Stimulated activated CD8-positive, alpha-beta memory T cell treated with anti-CD3 and anti-CD28 coated beads, Interleukin-2, amount 100 ng/mL, for 48 hours (primary cell): ENCODE results near the gene OGFOD3.

ENCODE experiments used
- DNase-seq, 2 donors: peaks; one replicate each; pipeline ENCODE4 v3.0.0-alpha.2; 2020; ENCODE audit warnings: low read depth in 2 of 2

Gene OGFOD3

DNA sequence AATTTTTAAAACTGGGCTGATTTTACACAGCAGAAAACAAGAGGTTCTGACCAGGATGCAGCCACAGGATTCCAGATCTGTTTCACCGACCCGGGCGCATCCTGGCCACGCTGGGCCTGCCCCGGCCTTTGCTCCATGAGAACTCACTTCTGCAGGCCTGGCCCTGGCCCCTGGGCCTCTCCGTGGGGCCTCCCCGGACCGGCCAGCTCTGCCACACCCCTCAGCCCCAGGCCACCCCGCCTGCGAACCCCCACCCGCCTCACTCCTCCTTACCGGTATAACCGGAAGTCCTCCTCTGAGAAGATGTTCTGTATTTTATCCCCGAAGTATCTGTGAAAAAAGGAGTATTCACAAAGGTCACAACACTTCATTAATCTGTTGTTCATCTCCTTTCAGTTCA is 13.3 kb downstream of the OGFOD3 start:
- DNase-seq, result no peak

DNA sequence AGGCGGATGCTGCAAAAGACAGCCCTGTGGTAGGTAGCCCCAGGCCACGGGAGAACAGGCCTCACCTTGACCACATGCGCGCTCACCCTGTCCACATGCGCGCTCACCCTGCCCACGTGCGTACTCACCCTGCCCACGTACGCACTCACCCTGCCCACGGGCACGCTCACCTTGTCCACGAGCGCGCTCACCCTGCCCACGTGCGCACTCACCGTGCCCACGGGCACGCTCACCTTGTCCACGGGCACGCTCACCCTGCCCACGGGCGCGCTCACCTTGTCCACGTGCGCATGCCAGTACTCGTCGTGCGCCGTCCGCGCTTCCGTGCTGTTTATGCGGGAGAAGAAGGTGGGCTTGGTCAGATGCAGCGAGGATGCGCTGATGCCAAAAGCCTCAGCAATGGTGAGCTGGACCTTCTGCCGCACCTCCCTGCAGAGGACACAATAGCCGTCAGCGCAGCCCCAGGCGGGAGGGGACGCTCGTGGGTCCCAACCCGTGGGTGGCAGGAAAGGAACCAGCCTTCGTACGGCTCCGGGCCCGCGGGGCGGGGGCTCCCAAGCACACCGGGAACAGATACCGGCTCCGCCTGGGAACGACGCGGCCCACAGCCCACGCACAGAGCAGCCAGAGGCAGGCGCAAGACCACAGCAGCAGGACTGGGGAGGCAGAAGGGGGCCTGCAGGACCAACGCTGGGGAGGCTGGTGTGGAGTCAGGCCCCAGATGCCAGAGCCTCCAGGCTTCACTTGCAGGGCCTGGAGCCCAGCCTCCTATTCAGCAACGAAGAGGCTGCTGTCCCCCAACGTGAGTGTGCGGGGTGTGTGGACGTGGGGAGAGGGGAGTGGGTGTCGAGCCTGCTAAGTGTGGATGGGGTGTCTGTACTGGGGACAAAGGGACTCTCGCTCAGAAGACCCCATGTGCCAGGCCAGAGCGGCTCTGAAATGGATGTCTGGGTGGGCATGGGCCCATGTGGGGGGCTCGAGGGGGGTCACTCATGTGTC is 14.4 kb downstream of the OGFOD3 start:
- no peak for DNase-seq

DNA sequence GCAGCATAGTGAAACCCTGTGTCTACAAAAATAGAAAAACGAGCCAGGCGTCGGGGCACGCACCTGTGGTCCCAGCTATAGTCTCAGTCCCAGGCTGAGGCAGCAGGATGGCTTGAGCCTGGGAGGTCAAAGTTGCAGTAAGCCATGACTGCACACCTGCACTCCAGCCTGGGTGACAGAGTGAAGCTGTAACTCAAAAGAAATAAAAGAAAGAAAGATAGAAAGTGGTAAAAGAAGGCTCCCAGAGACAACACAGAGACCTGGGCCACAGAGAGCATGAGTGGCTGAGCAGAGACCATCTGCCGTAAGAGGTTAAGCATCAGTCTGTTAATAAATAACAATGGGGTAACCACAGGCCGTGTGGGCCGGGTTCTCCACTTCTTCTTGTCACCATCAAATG is 15.5 kb downstream of the OGFOD3 start:
- no peak for DNase-seq

DNA sequence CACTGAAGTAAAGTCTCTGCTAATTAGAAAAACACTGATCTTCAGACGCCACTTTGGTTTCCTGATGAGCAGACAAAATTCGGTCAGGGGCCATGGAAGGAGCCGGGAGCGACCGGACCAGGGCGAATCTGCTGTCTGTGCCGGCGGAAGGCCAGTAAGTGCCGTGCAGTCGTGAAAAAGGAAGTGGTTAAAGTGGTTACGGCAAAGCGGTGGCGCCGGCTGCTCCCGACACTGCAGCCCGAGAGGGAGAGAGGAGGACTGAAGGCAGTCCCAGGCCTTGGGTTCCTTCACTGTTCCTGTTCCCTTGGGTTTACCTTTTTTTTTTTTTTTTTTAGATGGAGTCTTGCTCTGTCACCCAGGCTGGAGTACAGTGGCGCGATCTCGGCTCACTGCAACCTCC is 17.6 kb downstream of the OGFOD3 start:
- DNase-seq, result peak; percentile 36

DNA sequence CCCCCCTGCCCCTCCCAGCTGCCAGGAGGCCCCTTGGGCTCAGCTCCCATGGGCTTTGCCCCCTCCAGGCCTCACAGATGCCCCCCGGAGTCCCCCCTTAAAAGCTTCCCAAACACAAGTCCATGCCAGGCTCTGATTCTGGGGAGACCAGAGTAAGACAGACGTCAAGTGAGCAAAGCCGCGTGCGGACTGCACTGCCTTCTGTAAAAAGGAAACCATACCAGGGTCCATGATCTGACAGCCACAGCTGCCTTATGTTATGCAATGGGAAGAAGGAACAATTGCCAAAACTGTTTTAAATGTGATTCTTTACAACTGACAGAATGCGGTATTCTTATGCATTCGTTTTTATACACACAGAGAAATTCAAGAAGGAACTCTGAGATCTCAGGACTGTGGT is 18.2 kb downstream of the OGFOD3 start:
- no peak for DNase-seq

DNA sequence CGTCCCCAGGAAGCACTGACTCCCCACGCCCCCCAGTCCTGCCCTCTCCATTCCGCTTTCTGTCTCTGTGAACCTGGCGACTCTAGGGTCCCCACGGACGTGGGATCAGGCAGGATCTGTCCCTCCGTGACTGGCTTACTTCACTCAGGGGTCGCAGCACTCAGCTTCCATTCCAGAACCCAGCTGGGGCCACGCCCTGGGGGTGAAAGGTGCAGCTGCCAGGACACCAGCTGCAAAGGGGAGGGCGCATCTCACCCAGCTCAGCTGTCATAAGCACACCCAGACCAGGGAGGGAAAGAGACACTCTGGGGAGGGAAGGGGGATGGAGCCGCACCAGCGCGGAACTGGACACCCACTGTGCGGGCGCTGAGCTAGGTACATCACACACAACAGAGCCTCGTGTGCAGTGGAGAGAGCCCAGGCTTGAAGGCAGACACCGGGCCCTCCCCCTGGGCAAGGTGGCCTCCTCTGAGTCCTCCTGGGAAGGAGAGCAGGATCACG is 18.7 kb downstream of the OGFOD3 start:
- no peak for DNase-seq

DNA sequence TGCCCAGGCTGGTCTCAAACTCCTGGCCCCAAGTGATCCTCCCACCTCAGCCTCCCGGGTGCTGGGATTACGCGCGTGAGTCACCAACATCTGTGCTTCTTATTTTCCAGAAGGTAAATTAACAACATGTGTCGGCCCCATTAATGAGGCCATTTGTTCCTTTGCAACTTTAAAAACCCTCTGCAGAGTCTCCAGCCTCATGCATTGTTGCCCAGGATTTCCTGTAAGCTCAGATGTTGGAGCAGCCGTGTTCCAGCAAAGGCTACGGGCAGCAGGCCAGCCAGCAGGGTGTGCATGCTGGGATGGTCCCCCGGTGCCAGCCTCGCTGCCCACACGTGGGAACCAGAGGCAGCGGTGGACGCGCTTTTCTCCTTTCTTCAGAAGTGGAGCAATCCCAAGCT is 19.3 kb downstream of the OGFOD3 start:
- no peak for DNase-seq

DNA sequence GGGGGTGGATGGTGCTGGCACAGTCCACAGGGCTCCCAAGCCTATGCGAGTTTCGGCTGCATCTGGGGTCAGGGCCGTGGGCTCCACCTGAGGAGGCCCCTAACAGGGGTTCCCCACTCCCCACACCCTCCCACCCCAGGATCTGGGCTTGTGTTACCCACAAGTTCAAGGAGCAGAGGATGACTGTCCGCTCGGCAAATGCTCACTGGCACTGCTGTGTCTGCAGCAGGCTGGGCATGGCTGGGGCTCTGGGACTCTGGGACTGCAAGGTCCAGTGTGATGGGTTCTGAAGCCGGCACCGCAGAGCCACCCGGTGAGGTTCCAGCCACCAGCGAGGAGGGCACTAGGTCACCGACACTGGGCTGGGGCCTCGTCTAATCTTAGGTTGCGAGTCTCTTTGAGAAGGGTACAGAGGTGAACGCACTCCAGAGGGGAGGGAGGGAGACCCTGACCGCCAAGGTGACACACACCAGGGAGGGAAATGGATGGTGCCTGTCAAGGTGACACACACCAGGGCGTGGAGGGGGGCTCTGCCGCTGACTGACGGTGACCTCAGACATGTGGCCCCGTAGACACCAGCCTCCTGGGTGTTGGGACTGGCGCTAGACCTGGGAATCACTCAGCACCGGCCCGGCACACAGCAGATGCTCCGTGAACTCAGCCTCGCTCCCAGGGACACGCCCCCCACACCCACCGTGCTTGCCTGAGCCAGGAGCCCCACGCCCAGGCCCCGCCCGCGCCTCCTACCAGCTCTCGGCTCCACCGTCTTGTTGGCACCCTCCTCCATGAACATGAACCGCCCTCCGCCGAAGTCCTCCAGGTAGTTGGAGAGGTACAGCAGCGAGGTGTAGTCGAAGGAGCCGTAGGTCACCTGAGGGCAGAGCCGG is 20.7 kb downstream of the OGFOD3 start:
- DNase-seq, result no peak

DNA sequence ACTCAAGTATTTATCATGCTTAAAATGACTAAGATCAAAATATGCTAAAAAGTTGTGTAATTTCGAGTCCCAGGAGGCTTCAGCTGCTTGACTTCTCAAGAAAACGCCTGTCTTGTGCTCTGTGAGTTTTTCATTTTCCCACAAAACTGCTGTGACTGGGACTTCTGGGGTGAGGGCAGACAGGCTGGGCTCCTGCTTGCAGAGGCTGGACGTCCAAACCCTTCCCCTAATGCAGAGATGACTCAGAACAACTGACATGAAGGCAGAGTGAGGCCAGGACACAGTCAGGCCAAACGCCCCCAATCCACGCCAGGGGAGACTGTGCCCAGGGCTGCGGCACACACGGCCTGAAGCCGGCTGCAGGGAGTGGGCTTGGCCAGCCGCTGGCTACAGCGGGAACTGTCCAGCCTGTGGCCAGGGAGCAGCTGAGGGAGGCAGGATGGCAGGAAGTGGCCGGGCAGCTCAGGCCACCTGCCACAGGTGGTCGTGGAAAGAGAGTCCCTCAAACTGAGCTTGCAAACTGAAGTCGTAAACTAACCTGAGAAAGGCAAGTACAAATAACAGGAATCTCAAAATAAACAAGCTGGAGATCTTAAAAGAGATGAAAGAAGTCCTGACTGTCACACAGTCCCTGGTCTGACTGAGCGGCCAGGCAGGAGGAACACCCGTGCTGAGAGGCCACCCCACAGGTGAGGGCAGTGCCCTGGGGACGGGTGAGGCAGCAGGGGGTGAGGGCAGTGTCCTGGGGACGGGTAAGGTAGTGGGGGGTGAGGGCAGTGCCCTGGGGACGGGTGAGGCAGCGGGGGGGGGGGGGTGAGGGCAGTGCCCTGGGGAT is 21.6 kb downstream of the OGFOD3 start:
- DNase-seq, result no peak

DNA sequence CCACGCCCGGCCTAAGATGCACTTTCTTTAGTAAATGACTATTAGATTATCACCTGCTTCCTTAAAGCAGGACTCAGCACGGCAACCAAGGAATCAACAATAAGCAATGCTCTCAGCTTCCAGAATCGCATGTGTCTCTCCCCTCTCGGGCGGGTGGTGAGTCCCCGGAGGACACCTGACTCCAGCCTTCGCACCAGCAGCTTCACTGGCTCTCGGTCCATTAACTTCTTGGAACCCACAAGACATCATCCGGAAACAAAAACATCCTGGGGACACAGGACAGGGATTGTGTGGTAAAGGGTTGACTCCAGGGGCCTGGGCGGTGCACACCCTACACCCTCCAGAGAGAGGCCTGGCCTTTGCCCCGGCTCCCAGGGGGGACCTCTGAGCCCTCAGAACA is 24.1 kb downstream of the OGFOD3 start:
- no peak for DNase-seq

DNA sequence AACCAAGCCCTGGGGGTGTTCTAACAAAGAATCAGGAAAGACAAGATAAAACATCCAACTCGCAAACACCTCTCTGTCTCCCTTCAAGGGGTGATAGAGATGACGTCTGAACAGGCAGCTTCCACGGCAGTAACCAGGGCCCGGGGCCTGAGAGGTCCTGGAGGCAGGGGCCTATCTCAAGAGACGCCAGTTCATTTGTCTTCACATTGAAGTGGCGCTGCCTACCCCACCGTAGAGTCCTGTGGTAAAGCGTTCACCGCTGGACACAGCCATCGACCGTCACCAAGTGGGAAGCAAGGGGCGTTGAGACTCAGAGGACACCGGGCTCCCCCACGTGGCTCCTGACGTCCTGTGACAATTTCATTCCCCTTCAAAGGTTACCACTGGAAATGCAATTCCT is 25.4 kb downstream of the OGFOD3 start:
- no peak for DNase-seq

DNA sequence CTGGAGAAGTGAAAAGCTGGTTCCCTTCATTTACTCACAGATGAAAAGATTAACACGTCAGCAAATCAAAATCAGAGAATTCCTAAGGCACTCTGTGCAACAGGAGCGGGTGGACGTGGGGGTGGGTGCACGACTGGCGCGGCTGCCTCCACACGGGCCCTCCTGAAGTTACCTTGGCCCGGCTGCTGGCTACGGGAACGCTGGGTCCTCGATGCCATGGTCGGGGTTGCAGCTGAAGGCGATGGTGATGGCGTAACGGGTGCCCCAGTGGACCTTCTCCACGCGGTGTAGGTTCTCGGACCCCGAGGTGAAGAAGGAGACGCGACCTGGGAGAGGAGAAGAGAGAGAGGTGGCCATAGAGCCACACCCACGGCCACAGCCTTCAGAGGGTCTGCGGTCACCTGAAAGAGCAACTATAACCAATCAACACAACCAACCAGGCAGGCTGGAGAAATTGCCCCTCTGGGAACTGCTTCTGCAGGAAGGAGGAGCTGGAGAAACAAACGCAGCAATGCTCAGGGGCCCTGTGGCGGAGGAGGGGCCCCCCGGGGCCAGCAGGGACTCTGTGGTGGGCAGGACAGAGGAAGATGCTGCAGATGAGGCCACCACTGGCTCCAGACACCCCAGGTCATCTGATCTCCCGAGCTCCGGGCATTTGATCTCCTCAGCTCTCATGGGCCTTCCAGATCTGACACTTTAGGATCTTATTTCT is 26.0 kb downstream of the OGFOD3 start:
- DNase-seq, result no peak

DNA sequence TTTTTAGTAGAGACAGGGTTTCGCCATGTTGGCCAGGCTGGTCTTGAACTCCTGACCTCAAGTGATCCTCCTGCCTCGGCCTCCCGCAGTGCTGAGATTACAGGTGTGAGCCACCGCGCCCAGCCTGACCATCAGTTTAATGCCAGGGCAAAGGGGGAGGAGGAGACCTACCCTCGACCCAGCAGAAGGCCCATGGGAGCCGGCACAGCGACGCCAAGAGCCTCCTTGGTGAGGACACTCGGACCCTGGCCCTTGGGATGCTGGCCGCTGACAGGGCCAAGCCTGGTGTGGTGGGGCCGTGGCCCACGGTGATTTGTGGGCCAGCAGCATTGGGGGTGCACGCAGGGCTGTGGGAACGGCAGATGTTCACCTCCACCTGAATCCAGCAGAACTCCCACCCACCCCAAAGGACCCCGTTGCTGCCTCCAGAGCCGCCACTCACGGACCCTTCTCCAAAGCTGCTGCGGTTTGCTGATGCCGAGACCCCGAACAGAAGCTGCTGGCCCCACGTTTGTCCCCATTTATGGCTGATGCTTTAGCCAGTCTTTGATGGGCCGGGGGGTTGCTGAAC is 26.8 kb downstream of the OGFOD3 start:
- DNase-seq, result no peak

DNA sequence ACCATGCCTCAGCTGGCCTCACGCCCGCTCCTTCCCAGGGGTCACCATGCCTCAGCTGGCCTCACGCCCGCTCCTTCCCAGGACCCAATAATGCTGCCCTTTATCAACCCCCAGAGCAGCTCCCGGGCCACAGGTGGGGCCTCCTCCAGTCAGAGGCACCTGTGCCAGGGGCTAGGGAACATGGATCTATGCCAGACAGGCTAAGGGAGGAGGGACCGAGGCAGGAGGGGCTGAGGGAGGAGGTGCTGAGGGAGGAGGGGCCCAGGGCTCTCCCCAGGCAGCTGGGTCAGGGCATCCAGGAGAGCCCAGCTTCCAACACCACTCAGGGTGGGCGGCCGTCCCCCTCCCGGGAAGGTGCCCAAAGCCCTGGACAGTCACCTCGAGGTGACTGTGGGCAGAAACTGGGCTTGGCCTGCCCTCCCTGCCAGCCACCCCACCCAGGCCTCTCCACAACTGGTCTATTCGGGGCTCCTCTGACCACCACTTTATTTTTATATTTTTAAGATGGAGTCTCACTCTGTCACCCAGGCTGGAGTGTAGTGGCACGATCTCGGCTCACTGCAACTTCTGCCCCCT is 27.4 kb downstream of the OGFOD3 start:
- DNase-seq, result no peak

DNA sequence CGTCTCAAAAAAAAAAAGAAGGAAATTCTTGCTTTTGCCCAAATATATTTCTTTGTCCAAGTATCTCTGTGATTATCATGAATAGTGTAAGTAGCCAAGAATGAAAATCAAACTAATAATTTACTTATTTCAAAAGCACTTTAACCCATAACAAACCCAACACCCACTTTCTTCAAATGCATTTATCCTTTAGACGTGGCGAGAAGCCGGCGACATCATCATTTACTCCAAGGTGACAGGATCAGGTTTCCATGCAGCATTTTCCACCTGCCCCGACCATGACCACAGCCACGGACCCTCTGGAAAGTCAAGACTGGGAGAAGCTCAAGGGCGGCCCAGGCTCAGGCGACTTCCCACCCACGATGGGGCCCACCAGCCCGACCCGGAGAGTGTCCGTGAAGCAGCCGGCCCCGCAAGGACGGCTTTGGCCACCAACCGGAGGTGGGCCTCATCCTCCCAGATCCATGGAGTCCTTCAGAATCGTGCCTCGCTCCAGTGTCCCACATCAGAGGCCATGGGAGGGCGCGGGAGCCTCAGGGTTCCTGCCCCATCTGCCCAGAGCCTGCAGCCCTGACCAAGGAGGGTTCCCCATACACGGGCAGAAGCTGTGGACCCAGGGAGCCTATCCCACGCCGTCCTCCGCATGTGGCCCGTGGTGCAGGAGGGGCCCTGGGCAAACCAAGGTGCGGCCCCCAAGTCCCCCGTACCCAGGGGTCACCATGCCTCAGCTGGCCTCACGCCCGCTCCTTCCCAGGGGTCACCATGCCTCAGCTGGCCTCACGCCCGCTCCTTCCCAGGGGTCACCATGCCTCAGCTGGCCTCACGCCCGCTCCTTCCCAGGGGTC is 28.1 kb downstream of the OGFOD3 start:
- no peak for DNase-seq

DNA sequence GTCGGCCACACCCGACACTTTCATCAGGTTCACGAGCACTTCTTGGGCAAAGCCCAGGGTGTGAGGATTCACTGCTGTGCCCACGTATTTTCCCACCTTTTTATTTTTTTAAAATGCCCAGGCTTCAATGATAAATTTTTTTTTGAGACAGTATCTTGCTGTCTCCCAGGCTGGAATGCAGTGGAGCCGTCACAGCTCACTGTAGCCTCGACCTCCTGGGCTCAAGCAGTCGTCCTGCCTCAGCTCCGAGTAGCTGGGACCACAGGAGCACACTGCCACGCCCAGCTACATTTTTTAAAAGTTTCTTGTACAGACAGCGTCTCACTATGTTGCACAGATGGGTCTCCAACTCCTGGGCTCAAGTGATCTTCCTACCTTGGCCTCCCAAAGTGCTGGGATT is 29.0 kb downstream of the OGFOD3 start:
- no peak for DNase-seq

DNA sequence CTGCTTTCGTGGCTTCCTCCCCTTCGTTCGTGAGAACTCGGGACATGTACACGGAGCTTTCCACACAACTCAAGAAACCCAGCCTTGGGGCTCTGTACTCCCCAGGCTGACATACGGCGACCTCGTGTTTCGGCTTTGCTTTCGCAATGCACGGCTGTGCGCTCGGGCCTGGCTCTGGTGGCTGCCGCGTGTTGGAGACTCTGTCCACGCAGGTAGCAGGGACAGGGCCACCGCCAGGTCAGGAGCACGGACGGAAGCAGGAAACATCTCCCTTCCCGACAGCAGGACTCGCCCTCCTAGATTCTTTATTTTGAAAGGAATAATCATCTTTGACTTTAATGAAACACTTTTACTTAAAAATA is 29.5 kb downstream of the OGFOD3 start:
- DNase-seq, result no peak

DNA sequence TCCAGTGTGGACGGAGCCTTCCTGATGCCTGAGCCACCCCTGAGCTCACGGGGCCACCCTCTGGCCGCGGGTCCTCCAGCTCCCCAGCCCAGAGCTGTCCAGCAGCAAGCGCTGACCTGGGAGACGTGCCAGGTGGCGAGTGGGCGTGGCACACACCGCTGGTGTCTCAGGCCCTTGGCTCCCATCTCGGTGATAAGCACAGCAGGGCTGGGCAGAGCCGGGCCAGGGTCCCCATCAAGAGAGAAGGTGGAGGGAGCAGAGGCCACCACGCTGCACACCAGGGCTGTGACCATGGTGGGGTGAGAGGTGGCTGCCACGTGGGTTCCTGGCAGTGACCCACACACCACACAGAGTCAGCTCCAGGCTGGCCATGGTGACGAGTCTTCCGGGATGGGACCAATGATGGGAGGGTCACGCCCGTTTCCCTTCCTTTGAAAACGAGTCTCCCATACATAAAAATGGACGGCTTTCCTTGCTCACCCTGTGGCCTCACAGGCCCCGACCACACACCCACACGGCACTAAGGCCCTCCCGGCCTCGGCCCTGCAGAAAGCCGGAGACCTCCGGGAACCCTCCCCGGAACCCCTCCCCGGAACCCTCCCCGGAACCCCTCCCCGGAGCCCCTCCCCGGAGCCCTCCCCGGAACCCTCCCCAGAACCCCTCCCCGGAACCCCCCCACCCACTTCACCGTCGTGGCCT is 30.0 kb downstream of the OGFOD3 start:
- no peak for DNase-seq

DNA sequence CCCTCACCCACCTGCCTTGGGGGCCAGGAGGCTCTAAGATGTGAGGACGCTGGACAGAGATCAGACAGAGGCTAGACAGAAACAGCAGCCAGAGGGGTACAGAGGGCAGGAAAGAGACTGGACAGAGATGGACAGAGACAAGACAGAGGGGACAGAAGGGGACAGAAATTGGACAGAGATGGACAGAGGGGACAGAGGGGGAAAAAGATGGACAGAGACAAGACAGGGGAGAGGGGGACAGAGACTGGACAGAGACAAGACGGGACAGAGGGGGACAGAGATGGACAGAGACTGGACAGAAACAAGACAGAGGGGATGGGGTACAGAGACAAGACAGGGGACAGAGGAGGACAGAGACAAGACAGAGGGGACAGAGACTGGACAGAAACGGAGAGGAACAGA is 30.7 kb downstream of the OGFOD3 start:
- no peak for DNase-seq
